GM08714 (cell line): ENCODE measurements around the gene BPHL.
"Not testable (repeated sequence)": the region's sequence is repeated elsewhere in the genome, so short reads cannot be mapped to it uniquely, and the experiment has no call there.

Experiments used
- H3K4me3 ChIP-seq: fragments of 200-500 bp; sonication (Bioruptor generic); 2 replicates; pipeline ENCODE4 v1.5.1; 2014; ENCODE audit warnings: mild to moderate bottlenecking, low read length, inconsistent platforms
- ZNF274 ChIP-seq: IDR thresholded peaks from 2 replicates; pipeline ENCODE4 v1.6.1; 2012; ENCODE audit warnings: mild to moderate bottlenecking, low read depth, low read length

The BPHL gene

GRCh38 chr6:3157131-3157933 is 38.8 kb downstream of the BPHL start, which contains the start of gene TUBB2A:
TSS of gene TUBB2A (minus strand) at chr6:3157544. CDS start at chr6:3157463, 81 bp downstream.
- H3K4me3 ChIP-seq = peak within 1 kb of the TSS; percentile 87

GRCh38 chr6:3159805-3160781 is 41.6 kb downstream of the BPHL start:
- no peak overlapping the region for H3K4me3 ChIP-seq
- TF ChIP-seq ZNF274 = no peak

More at GRCh38 chr6:3157131-3157933, 38.8 kb downstream of the BPHL start, which contains the start of gene TUBB2A:
- TF ChIP-seq ZNF274 = no peak

- no peak overlapping the region for H3K4me3 ChIP-seq
- TF ChIP-seq ZNF274 = no peak
Measured at GRCh38 chr6:3162067-3162497, 43.6 kb downstream of the BPHL start.

GRCh38 chr6:3162565-3163247 is 44.2 kb downstream of the BPHL start:
- no peak for TF ChIP-seq ZNF274
- H3K4me3 ChIP-seq = peak overlapping the region; percentile 53; the same call in 1 of the 2 replicates

GRCh38 chr6:3163248-3163594 is 44.7 kb downstream of the BPHL start:
- H3K4me3 ChIP-seq = peak overlapping the region; percentile 46; the same call in 1 of the 2 replicates
- TF ChIP-seq ZNF274 = no peak

- TF ChIP-seq ZNF274 = no peak
- H3K4me3 ChIP-seq = no peak overlapping the region
Measured at GRCh38 chr6:3164388-3164787, 45.9 kb downstream of the BPHL start.

GRCh38 chr6:3165631-3166534 is 47.4 kb downstream of the BPHL start:
- TF ChIP-seq ZNF274 = no peak
- H3K4me3 ChIP-seq = no peak overlapping the region

GRCh38 chr6:3166535-3167225 is 48.2 kb downstream of the BPHL start:
- H3K4me3 ChIP-seq = not testable (repeated sequence)

- H3K4me3 ChIP-seq = not testable (repeated sequence)
Measured at GRCh38 chr6:3168046-3168445, 49.5 kb downstream of the BPHL start.

- H3K4me3 ChIP-seq = not testable (repeated sequence)
Measured at GRCh38 chr6:3170676-3171075, 52.2 kb downstream of the BPHL start.

GRCh38 chr6:3171313-3172175 is 53.0 kb downstream of the BPHL start:
- not testable (repeated sequence) for H3K4me3 ChIP-seq

- not testable (repeated sequence) for H3K4me3 ChIP-seq
Measured at GRCh38 chr6:3172789-3173188, 54.3 kb downstream of the BPHL start.

- H3K4me3 ChIP-seq = not testable (repeated sequence)
Measured at GRCh38 chr6:3173636-3174089, 55.2 kb downstream of the BPHL start.
